ENCODE data around the gene SOCS3.

Gene SOCS3

GRCh38 chr17:78390241-78391050, 30.6 kb upstream of the SOCS3 start:
- no peak for DNase-seq

DNA sequence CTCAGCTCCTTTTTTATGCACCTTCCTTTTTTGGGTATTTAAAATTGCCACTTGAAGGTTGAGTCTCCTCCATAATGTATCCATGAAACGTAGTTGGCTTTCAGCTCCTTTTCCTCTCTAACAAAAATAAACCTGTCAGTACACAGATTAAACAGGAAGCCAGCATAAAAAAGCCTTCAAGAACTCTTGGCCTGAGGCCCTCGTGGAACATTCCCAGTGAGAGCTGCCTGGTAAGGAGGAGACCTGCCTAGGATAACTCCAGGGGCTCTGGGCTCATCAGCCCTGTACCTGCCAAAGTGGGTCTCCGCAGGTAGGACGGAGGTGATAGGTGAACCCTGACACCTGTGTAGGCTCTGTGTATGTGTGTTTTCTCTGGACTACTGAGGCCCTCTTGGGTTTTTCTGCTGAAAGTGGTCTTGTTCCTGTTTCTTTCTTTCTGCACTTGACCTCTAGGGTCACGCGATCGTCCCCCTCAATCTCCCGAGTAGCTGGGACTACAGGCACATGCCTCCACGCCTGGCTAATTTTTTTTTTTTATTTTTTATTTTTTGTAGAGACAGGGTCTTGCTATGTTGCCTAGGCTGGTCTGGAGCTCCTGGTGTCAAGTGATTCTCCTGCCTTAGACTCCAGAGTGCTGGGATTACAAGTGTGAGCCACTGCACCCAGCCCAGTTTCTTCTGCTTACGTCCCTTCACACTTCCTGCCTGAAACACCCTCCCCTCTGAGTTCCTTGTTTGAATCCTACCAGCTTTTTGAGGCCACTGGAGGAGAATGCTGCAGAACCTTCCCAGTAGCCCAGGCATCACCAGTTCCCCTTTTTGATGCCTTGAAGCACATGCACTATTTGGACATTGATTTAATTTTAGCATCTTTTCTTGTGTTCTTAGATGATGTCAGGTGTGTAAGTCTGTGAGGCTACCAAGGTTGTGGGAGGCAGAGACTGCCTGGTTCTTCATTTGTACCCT, 28.4 kb upstream of the SOCS3 start:
- no peak for DNase-seq

DNA sequence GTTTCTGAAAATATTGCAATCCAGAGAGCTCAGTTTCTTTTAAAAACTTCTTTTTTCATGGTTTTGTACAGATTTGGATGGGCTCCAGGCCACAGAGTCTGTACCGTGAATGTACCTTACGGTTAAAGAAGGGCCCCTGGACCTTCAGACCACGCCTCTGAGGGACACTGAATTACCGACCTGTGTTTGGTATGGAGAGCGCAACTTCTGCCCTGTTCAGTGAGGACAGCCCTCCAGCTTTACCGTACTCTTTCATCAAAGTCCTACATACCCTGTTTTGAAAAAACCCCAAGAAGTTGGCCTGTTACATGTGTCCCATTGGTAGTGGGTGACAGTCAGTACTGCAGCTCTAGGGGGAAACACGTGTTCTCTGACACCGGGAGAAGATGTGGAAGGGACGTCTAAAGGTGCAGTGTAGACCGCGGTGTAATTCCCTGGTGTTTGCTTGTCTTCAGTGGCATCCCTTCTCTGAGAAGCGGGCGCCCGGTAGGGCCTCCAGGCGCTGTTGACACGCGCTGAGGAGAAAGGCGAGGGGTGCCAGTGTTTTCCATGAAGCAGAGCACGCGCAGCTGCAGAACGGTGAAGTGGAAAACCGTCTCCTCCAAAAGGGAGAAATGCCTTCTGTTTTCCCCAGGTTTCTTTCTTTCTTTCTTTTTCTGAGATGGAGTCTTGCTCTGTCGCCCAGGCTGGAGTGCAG, 24.8 kb upstream of the SOCS3 start:
- no peak for DNase-seq

DNA sequence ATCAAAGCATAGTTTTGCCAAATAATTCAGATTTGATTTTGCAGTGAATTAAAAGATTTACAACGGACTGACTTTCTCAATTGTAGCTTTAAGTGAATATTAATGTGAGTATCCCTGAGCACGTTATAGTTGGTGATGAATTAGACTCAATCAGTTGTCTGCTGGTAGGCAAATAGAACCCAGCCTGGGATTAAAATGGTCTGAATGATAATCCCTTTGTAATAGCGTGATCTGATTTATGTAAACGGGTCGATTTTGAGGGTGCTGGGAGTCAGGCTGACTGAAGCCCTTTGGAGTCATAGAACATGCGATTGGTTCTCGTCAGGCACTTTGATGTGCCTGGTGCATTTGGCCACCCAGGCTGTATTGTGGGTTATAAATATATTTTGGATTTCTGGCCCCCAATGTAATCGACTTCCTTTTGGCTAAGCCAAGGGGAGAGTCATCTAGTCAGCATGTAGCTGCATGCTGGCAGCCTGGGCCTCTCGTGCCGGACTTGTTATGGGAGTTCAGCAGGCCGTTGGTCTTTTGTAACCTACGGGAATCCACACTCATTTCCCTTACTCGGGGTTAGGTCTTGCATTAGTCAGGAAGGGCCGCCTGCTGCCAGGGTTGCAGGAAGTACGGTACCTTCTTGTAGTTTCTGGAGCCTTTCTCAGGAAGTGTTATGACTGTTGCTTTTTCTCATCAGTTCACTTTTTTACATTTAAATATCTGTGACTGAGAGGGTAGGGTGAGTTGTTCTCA, 24.0 kb upstream of the SOCS3 start:
- peak; percentile 82 for DNase-seq

- DNase-seq = no peak
These were observed 21.8 kb upstream of the SOCS3 start for GRCh38 chr17:78381601-78382232.

- DNase-seq = no peak
These were observed 20.5 kb upstream of the SOCS3 start for GRCh38 chr17:78380370-78380769.

DNA sequence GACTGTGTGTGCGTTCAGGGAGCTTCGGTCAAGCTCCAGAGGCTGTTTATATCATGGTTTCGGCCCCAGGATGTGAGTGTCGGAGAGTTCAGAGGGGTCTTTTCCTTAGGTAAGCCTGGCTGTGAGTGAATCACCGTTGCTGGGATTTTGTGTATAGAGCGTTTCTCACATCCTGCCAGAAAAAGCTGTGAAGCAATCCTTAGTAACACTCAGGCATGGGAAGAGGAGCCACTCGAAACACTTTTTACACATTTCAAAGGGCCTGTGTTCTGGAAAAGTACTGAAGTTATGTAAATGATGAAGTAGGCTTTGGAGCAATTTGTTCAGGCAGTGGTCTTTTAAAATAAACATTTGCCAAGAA, 19.2 kb upstream of the SOCS3 start:
- DNase-seq = no peak

GRCh38 chr17:78378225-78379130, 18.6 kb upstream of the SOCS3 start, which contains the start of gene PGS1:
PGS1 (plus strand) TSS chr17:78378649; CDS start chr17:78378666, 17 bp downstream.
- DNase-seq = peak; percentile 95

- no peak for DNase-seq
These were observed 18.0 kb upstream of the SOCS3 start for GRCh38 chr17:78377858-78378224.

GRCh38 chr17:78376161-78376560, 16.3 kb upstream of the SOCS3 start:
- no peak for DNase-seq

DNA sequence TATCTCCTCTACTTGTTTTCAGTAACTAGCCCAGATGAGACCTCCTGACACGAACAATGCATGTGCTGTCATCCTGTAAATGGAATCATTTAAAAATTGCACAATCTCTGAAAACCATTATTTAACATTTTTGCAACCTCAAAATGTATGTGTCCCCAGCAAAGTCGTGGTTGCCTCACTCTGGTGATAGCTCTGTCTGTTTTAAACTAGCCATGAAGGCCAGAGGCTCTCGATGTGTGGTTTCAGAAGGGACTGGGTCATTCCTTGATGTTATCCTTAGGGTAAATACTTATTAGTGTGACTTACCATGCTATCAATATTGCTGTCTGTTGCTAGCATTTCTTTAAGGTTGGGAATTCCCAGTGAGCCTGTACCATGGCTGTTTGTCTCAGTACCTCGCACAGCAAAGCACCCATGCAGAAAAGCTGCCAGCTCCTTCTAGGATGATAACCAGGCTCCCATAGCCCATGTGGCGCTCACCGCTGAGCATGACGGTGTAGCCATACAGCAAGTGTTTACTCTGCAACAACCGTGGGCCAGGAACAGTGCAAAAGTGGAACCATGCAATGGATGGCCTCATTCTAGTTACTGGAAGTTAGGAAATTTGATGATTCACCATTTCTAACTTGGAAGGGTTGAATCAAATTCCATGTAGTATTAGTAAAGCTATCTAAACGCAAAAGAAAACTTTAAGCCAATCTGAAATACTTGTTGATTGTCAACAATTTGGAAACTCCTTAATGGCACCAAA, 15.7 kb upstream of the SOCS3 start:
- DNase-seq = no peak

DNA sequence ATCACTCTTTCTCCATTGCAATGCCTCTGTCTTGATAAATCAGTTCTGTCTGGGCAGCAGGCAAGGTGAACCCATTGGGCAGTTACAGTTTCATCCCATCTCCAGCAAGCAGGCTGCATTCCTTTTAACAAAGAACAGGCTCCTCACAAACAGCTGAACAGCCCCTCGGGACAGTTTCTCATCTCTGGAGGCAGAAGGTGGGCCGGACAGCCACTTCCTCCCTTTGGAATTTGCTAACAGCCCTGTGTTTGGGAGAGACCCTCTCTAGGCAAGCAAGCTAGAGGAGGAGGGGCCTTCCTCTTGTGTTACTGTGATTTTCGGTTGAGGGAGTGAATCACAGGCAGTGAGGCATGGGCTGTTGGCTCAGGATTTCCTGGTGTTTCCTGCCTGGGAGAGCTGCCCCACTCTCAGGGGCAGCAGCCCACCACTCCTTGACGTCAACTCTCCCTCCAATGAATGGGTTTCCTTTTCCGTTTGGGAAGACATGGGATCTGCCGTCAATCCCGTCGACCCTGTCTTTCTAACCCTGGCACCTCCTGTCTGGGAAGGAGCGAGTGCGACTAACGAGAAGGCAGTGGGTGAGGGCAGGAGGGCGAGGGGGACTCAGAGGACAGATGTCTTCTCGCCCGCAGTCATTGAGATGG, 14.9 kb upstream of the SOCS3 start:
- no peak for DNase-seq

DNA sequence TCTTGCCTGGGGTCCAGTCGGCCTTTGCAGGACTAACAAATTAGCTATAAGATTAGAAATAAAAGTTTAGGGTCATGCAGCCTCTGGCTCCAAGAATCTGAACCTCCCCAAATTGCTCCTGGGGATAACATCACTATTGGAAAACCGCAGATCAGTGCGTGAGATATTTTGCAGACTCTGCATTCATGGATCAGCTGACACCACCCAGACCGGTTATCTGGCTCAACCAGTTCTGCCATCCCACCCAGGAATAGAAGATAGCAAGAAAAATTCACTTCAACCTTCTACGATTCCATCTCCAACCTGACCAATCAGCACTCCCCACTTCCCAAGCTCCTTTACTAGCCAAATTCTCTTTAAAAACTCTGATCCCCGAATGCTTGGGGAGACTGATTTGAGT, 14.3 kb upstream of the SOCS3 start:
- DNase-seq = no peak

- no peak for DNase-seq
These were observed 13.0 kb upstream of the SOCS3 start for GRCh38 chr17:78372841-78373240.

- DNase-seq = no peak
These were observed 11.2 kb upstream of the SOCS3 start for GRCh38 chr17:78371056-78371455.

- no peak for DNase-seq
These were observed 10.0 kb upstream of the SOCS3 start for GRCh38 chr17:78369791-78370381.

DNA sequence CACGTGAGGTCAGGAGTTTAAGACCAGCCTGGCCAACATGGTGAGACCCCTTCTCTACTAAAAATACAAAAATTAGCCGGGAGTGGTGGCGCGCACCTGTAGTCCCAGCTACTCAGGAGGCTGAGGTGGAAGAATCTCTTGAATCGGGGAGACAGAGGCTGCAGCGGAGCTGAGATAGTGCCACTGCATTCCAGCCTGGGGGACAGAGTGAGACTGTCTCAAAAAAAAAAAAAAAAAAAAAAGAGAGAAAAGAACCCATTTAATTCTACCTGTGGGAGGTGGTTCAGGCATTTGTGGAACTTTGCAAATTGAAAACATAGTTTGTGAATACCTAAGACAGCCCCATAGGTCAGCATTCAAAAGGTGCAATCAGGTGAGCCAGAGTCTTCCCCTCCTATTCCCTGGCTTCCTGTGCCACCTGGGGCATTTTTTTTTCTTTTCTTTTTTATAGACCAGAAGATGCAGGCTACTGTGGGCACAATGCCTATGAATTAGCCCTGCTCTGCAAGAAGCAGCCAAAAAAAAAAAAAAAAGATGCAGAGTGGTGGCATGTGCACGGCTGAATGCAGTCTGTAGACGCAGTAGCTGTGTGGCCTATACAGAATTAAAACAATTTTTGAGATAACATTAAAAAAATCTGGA, 9.1 kb upstream of the SOCS3 start:
- no peak for DNase-seq

DNA sequence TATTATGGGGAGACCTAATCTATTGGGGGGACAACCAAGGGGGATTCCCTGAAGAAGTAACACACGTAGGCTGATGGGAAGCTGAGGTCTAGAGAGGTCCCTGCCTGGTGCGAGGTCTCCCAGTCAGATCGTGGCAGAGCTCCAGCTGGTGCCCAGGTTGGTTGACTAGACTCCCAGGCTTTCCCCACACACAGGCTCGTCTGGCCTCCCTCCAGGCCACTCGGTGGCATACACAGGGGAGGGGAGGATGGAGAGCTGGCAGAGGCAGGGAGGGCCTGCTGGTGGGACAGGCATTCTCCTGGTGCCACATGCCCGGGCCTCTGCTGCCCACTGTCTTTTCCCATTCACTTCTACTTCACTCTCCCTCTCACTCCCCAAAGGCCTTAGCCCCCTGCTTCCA, 8.5 kb upstream of the SOCS3 start:
- no peak for DNase-seq

DNA sequence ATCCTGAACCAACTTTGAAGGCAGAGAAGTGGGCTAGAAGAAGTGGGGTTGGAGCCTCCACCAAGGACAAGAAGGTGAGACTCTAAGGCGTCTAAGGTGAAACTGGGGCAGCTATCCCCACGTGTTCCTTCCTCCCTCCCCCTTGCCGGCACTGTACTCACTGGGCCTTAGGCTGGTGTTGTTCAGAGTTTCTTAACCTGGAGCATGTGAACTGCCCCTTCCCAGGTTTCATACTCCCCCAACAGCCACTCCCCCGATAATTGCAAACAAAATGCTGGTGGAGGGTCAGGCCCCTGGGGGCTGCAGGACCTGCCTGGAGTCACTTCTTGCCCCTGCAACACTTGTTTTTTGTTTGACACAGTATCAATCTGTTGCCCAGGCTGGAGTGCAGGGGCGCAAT, 7.3 kb upstream of the SOCS3 start:
- no peak for DNase-seq
